Activated T-cell treated with anti-CD3 and anti-CD28 coated beads for 4 hours (primary cell): ENCODE measurements around the gene EIF4G3.
"Not testable (repeated sequence)": the region's sequence is repeated elsewhere in the genome, so short reads cannot be mapped to it uniquely, and the experiment has no call there.

Experiments used
- DNase-seq: peaks from one replicate; pipeline ENCODE4 v3.0.0-alpha.2; 2020

Gene EIF4G3

GRCh38 chr1:21188235-21188634 is 11.5 kb upstream of the EIF4G3 start:
- no peak for DNase-seq

- DNase-seq: no peak
Measured at GRCh38 chr1:21185221-21185731, 8.6 kb upstream of the EIF4G3 start.

- DNase-seq: no peak
Measured at GRCh38 chr1:21184276-21184675, 7.6 kb upstream of the EIF4G3 start.

GRCh38 chr1:21182181-21182731 is 5.6 kb upstream of the EIF4G3 start:
- no peak for DNase-seq

- not testable (repeated sequence) for DNase-seq
Measured at GRCh38 chr1:21178271-21178670, 1.6 kb upstream of the EIF4G3 start.

GRCh38 chr1:21175670-21176581 is 771 bp downstream of the EIF4G3 start:
- peak; percentile 27 for DNase-seq

GRCh38 chr1:21175324-21175669 is 1.4 kb downstream of the EIF4G3 start:
- no peak for DNase-seq

GRCh38 chr1:21174654-21175323 is 1.9 kb downstream of the EIF4G3 start:
- no peak for DNase-seq

- DNase-seq: no peak
Measured at GRCh38 chr1:21174230-21174629, 2.5 kb downstream of the EIF4G3 start.

GRCh38 chr1:21173096-21173495 is 3.6 kb downstream of the EIF4G3 start:
- not testable (repeated sequence) for DNase-seq

- DNase-seq: not testable (repeated sequence)
Measured at GRCh38 chr1:21170837-21171236, 5.9 kb downstream of the EIF4G3 start.

- DNase-seq: no peak
Measured at GRCh38 chr1:21168444-21168843, 8.3 kb downstream of the EIF4G3 start.

GRCh38 chr1:21165646-21166045 is 11.1 kb downstream of the EIF4G3 start:
- no peak for DNase-seq

GRCh38 chr1:21165076-21165475 is 11.6 kb downstream of the EIF4G3 start:
- DNase-seq: no peak

GRCh38 chr1:21164266-21164665 is 12.4 kb downstream of the EIF4G3 start:
- DNase-seq: no peak

GRCh38 chr1:21162740-21163464 is 13.8 kb downstream of the EIF4G3 start:
- DNase-seq: no peak

GRCh38 chr1:21161842-21162241 is 14.9 kb downstream of the EIF4G3 start:
- DNase-seq: no peak

GRCh38 chr1:21160263-21160796 is 16.4 kb downstream of the EIF4G3 start:
- no peak for DNase-seq

- DNase-seq: no peak
Measured at GRCh38 chr1:21157868-21158267, 18.8 kb downstream of the EIF4G3 start.

- no peak for DNase-seq
Measured at GRCh38 chr1:21157054-21157453, 19.6 kb downstream of the EIF4G3 start.

GRCh38 chr1:21156019-21156418 is 20.7 kb downstream of the EIF4G3 start:
- no peak for DNase-seq

- no peak for DNase-seq
Measured at GRCh38 chr1:21154717-21155116, 22.0 kb downstream of the EIF4G3 start.

- DNase-seq: no peak
Measured at GRCh38 chr1:21153388-21153787, 23.3 kb downstream of the EIF4G3 start.
